ENCODE measurements around the gene ZNF692. TPM values are rescaled to one million over a fixed set of nuclear protein-coding genes. Genes with fewer than 3 reads are reported as not detected.
A peak's percentile ranks its signal among the peaks of the same experiment; 100 is the strongest.

Gene ZNF692
- total RNA-seq, 1 experiment from 2014 or later = 48.5 TPM

- Histone ChIP-seq H3K27me3 (replicated peaks; ENCODE audit: control insufficient read depth, insufficient read depth, low read length) (no peaks in the 10 kb centered on the region), H3K36me3 (ENCODE audit: control insufficient read depth, insufficient read depth, low read length) (no peaks in the 10 kb centered on the region), H3K4me3 (ENCODE audit: low read depth, low read length) (peak overlapping the region; percentile 82), H3K9me3 (no peaks in the 10 kb centered on the region), H3K4me1 (peaks cover 8% of the 10 kb centered on the region)
- Mint-ChIP-seq H3K4me1 (ENCODE audit: low read depth, unreplicated experiment) (peaks cover 19% of the 10 kb centered on the region), H3K27me3 (ENCODE audit: insufficient read depth, unreplicated experiment) (no peaks in the 10 kb centered on the region), H3K27ac (ENCODE audit: unreplicated experiment) (peak overlapping the region; percentile 99), H3K9me3 (ENCODE audit: unreplicated experiment) (no peaks in the 10 kb centered on the region), H3K36me3 (ENCODE audit: insufficient read depth, unreplicated experiment) (peaks cover 12% of the 10 kb centered on the region), H3K4me3 (ENCODE audit: unreplicated experiment) (peak overlapping the region; percentile 95)
- CTCF ChIA-PET = interaction anchor here (0.7 to 3.6 kb wide), 4 partner anchors 13 to 48 kb away, joined by 4 to 46 read pairs (median 10); partner anchors contain the start of genes ZNF672 and ZNF692
- TF ChIP-seq CTCF (IDR thresholded peaks at IDR 0.05; ENCODE audit: insufficient read depth in 1 of 2, low read depth in 1 of 2, low read length in 1 of 2, severe bottlenecking in 1 of 2, unreplicated experiment in 1 of 2) = no peak
- BruUV-seq (replicated peaks) = no TSS peak
- intact Hi-C loops (cut with micrococcal nuclease; ENCODE audit: unreplicated experiment) = no loop called here
- POLR2A ChIA-PET = interaction anchor here (0.5 to 1.8 kb wide), 5 partner anchors 13 to 48 kb away, joined by 5 to 57 read pairs (median 9); partner anchors contain the start of genes ZNF672 and ZNF692
- DNase-seq = peak in 1 of 2 experiments; percentile 30
Observed at GRCh38 chr1:248825136-248825535, 33.7 kb downstream of the ZNF692 start.

GRCh38 chr1:248824701-248825100 lies 34.2 kb downstream of the ZNF692 start:
- H3K4me3 Mint-ChIP-seq (ENCODE audit: unreplicated experiment) = peak overlapping the region; percentile 95
- peaks cover 8% of the 10 kb centered on the region for H3K4me1 ChIP-seq
- BruUV-seq (replicated peaks) = TSS peak; percentile 36
- peaks cover 14% of the 10 kb centered on the region for H3K36me3 Mint-ChIP-seq (ENCODE audit: insufficient read depth, unreplicated experiment)
- no peaks in the 10 kb centered on the region for H3K36me3 ChIP-seq (ENCODE audit: control insufficient read depth, insufficient read depth, low read length)
- ChIA-PET POLR2A (interaction anchor here (1.8 kb wide), 1 partner anchor 14 kb away, joined by 57 read pairs; the partner anchor contains the start of gene ZNF672), CTCF (interaction anchor here (2.2 kb wide), 1 partner anchor 34 kb away, joined by 15 read pairs; the partner anchor contains the start of gene ZNF692)
- H3K9me3 ChIP-seq = no peaks in the 10 kb centered on the region
- H3K4me3 ChIP-seq (ENCODE audit: low read depth, low read length) = peak overlapping the region; percentile 82
- intact Hi-C loops (cut with micrococcal nuclease; ENCODE audit: unreplicated experiment) = no loop called here
- H3K27me3 Mint-ChIP-seq (ENCODE audit: insufficient read depth, unreplicated experiment) = no peaks in the 10 kb centered on the region
- peak overlapping the region; percentile 99 for H3K27ac Mint-ChIP-seq (ENCODE audit: unreplicated experiment)
- no peak for TF ChIP-seq CTCF (IDR thresholded peaks at IDR 0.05; ENCODE audit: insufficient read depth in 1 of 2, low read depth in 1 of 2, low read length in 1 of 2, severe bottlenecking in 1 of 2, unreplicated experiment in 1 of 2)
- H3K9me3 Mint-ChIP-seq (ENCODE audit: unreplicated experiment) = no peaks in the 10 kb centered on the region
- peaks cover 19% of the 10 kb centered on the region for H3K4me1 Mint-ChIP-seq (ENCODE audit: low read depth, unreplicated experiment)
- no peaks in the 10 kb centered on the region for H3K27me3 ChIP-seq (replicated peaks; ENCODE audit: control insufficient read depth, insufficient read depth, low read length)
- DNase-seq = peak in 1 of 2 experiments; percentile 9

DNA sequence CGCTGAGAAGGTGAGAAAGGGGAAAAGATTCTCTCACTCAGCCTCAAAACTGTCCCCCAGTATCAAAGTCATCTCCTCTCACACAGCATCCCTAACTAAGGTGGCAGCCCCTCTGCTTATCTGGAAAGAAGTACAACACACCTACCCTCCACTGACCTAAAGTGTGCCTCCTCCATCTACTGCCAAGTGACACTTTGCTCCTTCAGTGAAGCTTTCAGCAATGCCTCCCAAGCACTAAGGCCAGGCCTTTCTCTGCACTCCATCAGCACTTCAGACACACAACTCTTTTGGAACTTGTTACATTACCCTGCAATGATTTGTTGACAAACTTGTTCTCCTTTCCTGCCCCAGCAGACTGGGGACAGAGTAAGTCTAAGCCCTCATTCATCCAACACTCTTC lies 34.6 kb downstream of the ZNF692 start:
- no peaks in the 10 kb centered on the region for H3K9me3 ChIP-seq
- Mint-ChIP-seq H3K36me3 (ENCODE audit: insufficient read depth, unreplicated experiment) (peaks cover 14% of the 10 kb centered on the region), H3K4me3 (ENCODE audit: unreplicated experiment) (no peak overlapping the region), H3K27me3 (ENCODE audit: insufficient read depth, unreplicated experiment) (no peaks in the 10 kb centered on the region), H3K9me3 (ENCODE audit: unreplicated experiment) (no peaks in the 10 kb centered on the region), H3K4me1 (ENCODE audit: low read depth, unreplicated experiment) (peaks cover 19% of the 10 kb centered on the region), H3K27ac (ENCODE audit: unreplicated experiment) (no peak overlapping the region)
- POLR2A ChIA-PET = no interaction called here
- no peak overlapping the region for H3K4me3 ChIP-seq (ENCODE audit: low read depth, low read length)
- CTCF ChIA-PET = no interaction called here
- DNase-seq = peak in 1 of 2 experiments; percentile 7
- no peaks in the 10 kb centered on the region for H3K36me3 ChIP-seq (ENCODE audit: control insufficient read depth, insufficient read depth, low read length)
- intact Hi-C loops (cut with micrococcal nuclease; ENCODE audit: unreplicated experiment) = no loop called here
- TF ChIP-seq CTCF (IDR thresholded peaks at IDR 0.05; ENCODE audit: insufficient read depth in 1 of 2, low read depth in 1 of 2, low read length in 1 of 2, severe bottlenecking in 1 of 2, unreplicated experiment in 1 of 2) = no peak
- H3K4me1 ChIP-seq = peaks cover 8% of the 10 kb centered on the region
- no peaks in the 10 kb centered on the region for H3K27me3 ChIP-seq (replicated peaks; ENCODE audit: control insufficient read depth, insufficient read depth, low read length)
- BruUV-seq (replicated peaks) = no TSS peak
